AG09309 (cell line): ENCODE data around the gene SCAF11.

ENCODE experiments used
- DNase-seq: peaks from one replicate; pipeline ENCODE4 v3.0.0-alpha.2; 2010; ENCODE audit warnings: low read depth
- H3K4me3 ChIP-seq: 2 replicates; pipeline ENCODE4 v1.5.1; 2011; ENCODE audit warnings: mild to moderate bottlenecking, low read depth, low read length, moderate library complexity; ENCODE audit not compliant: control insufficient read depth
- TF ChIP-seq, protein P1 (sequence below): IDR thresholded peaks from 2 replicates; pipeline ENCODE4 v1.5.1; 2011; ENCODE audit warnings: mild to moderate bottlenecking, low read depth, low read length, inconsistent platforms; ENCODE audit not compliant: insufficient read depth, control insufficient read depth; ENCODE audit errors: missing control alignments

The SCAF11 gene

DNA sequence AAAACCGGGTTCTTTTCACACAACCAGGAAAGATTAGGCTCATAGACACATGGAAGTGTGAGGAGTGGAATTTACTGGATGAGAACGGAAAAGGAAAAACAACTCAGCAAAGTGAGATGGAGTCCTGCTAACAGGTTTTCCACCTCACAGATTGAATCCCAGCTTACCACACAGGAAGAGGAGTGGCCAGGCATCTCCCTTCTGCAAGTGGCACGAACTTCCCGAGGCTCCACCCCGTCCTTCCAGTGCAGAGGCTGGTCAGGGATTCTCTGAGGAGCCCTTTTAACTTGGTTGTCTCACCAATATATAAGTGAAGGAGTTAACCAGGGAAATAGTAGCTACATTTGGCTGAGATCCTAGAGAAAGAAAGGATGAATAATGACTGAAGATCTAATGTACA is 102.8 kb downstream of the SCAF11 start:
- DNase-seq: no peak
- TF ChIP-seq, protein P1, sequence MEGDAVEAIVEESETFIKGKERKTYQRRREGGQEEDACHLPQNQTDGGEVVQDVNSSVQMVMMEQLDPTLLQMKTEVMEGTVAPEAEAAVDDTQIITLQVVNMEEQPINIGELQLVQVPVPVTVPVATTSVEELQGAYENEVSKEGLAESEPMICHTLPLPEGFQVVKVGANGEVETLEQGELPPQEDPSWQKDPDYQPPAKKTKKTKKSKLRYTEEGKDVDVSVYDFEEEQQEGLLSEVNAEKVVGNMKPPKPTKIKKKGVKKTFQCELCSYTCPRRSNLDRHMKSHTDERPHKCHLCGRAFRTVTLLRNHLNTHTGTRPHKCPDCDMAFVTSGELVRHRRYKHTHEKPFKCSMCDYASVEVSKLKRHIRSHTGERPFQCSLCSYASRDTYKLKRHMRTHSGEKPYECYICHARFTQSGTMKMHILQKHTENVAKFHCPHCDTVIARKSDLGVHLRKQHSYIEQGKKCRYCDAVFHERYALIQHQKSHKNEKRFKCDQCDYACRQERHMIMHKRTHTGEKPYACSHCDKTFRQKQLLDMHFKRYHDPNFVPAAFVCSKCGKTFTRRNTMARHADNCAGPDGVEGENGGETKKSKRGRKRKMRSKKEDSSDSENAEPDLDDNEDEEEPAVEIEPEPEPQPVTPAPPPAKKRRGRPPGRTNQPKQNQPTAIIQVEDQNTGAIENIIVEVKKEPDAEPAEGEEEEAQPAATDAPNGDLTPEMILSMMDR: no peak
- H3K4me3 ChIP-seq: no peak overlapping the region

DNA sequence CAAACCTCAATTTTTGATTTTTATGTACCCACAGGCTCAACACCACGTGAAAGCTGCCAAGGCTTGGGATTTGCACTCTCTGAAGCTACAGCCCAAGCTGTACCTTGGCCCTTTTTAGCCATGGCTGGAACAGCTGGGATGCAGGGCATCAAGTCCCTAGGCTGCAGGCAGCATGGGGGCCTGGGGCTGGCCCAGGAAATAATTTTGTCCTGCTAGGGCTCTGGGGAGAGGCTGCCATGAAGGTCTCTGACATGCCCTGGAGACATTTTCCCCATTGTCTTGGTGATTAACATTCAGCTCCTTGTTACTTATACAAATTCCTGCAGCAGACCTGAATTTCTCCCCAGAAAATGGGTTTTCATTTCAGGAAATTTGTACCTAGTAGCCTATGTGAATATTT is 103.7 kb downstream of the SCAF11 start:
- no peak for DNase-seq
- H3K4me3 ChIP-seq: no peak overlapping the region
- TF ChIP-seq, protein P1: no peak

DNA sequence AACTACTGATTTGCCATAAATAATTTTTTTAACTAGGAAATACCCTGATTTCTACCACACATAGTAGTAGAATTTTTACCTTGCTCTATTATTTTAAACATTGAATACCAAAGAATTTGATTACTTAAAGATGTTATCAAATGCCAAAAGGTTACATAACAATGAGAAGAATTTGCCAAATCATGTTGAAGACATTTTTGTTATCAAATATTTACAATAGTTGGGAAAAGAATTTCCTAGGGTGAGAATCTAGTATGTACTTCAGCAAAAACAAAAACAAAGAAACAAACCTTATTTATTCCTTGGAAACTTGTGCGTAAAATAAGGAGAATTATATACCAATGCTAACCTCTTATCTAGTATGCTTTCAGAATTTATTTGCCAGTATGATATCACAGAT is 107.2 kb downstream of the SCAF11 start:
- H3K4me3 ChIP-seq: no peak overlapping the region

DNA sequence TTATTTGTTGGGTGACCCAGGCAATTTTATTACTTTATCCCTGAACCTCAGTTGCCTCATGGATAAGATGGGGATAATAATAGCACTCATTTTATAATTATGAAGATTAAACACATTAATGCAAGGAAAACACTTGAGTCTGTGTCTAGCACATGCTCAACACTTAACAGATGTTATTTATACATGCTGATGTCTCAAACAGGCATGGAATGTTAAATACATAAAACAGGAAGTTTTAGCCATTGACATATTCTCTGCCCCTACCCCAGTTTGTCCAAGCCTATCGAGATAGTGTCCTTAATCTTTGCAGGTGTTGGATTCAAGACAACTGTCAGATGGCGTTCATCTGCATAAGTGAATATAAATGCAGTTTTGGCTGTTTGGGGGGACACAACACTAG is 109.8 kb downstream of the SCAF11 start:
- TF ChIP-seq, protein P1: no peak

More for the DNA sequence above, 107.2 kb downstream of the SCAF11 start:
- DNase-seq: no peak
- TF ChIP-seq, protein P1: no peak

DNA sequence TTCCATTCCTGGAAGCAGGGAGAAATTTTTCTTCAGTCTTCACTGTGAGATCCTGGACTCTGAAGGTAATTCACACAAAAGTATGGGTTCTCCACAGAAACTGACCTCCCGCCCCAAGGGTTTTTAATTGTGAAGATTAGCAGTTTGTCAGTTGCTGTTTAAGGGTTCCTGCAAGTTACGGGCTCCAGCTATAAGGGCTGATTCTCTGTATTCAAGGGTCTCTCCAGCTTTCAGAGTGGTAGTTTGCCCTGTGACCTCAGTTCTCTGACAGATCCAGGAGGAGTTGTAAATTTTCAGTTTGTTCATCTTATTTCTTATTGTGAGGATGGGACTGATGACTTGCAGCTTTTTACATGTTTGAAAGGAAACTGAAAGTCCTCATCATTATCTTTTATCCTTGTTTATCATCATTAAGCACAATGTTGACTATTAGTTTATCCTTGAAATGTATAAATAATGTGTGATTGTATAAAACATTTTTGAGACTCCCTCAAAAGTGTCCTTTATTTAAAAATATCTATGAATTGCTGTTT is 110.9 kb downstream of the SCAF11 start:
- H3K4me3 ChIP-seq: no peak overlapping the region
- TF ChIP-seq, protein P1: no peak
- no peak for DNase-seq

More for the DNA sequence above, 109.8 kb downstream of the SCAF11 start:
- no peak for DNase-seq
- no peak overlapping the region for H3K4me3 ChIP-seq

DNA sequence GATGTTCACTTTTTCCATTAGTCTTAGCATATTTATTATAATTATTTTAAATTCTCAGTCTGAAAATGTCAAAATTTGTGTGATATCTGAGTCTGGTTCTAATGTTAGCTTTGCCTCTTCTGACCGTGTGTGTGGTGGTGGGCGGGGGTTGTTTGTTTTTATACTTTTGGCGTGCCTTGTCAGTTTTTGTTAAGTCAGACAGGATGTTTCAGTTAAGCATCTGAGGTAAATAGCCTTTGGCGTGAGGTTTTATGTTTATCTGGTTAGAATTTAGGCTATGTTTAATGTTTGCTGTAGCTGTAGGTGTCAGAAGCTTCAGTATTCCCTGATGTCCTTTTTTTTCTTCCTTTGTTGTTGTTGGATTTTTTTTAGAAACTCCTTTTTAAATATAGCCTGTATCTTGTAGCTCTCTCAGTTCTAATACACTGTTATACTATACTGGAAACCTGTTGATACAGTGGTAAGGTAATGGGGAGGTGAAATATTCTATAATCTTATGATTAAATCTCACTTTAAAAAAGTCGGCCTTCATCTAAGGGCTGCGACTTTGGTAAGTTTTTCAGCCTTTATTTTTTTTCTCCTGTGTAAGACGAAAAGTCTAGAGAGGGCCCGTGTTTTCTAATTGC is 111.6 kb downstream of the SCAF11 start:
- H3K4me3 ChIP-seq: no peak overlapping the region
- TF ChIP-seq, protein P1: no peak
- DNase-seq: no peak

DNA sequence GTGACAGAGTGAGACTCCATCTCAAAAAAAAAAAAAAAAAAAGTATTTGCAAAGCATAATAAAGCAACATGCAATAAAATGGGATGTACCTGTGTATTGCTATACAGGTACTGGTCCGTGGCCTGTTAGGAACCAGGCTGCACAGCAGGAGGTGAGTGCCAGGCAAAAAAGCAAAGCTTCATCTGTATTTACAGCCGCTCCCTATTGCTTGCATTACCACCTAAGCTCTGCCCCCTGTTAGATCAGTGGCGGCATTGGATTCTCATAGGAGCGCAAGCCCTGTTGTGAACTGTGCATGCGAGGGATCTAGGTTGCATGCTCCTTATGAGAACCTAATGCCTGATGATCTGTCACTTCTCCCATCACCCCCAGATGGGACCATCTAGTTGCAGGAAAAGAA is 113.3 kb downstream of the SCAF11 start:
- DNase-seq: no peak
- H3K4me3 ChIP-seq: no peak overlapping the region
- TF ChIP-seq, protein P1: no peak
